GM19240 (cell line): Measurements from ENCODE around the gene ZZZ3.
"Not testable (repeated sequence)": the region's sequence is repeated elsewhere in the genome, so short reads cannot be mapped to it uniquely, and the experiment has no call there.

Source experiments
- DNase-seq: peaks from one replicate; pipeline ENCODE4 v3.0.0; 2011; ENCODE audit warnings: low spot score; ENCODE audit not compliant: insufficient read length

Gene ZZZ3

GRCh38 chr1:77671836-77672235, 10.6 kb downstream of the ZZZ3 start:
- no peak for DNase-seq

GRCh38 chr1:77670330-77670729, 12.1 kb downstream of the ZZZ3 start:
- DNase-seq = no peak

GRCh38 chr1:77668924-77669449, 13.5 kb downstream of the ZZZ3 start:
- no peak for DNase-seq

- DNase-seq = no peak
Observed at GRCh38 chr1:77664939-77665516, 17.4 kb downstream of the ZZZ3 start.

GRCh38 chr1:77661696-77662095, 20.8 kb downstream of the ZZZ3 start:
- no peak for DNase-seq

- no peak for DNase-seq
Observed at GRCh38 chr1:77659879-77660593, 22.4 kb downstream of the ZZZ3 start.

- no peak for DNase-seq
Observed at GRCh38 chr1:77658271-77658670, 24.2 kb downstream of the ZZZ3 start.

GRCh38 chr1:77655431-77655974, 27.0 kb downstream of the ZZZ3 start:
- DNase-seq = no peak

GRCh38 chr1:77652970-77653516, 29.4 kb downstream of the ZZZ3 start:
- DNase-seq = no peak

GRCh38 chr1:77652268-77652667, 30.2 kb downstream of the ZZZ3 start:
- no peak for DNase-seq

- DNase-seq = no peak
Observed at GRCh38 chr1:77649127-77649526, 33.3 kb downstream of the ZZZ3 start.

GRCh38 chr1:77646224-77646623, 36.2 kb downstream of the ZZZ3 start:
- DNase-seq = not testable (repeated sequence)

- no peak for DNase-seq
Observed at GRCh38 chr1:77643456-77643855, 39.0 kb downstream of the ZZZ3 start.

GRCh38 chr1:77642941-77643340, 39.5 kb downstream of the ZZZ3 start:
- no peak for DNase-seq

- DNase-seq = no peak
Observed at GRCh38 chr1:77642196-77642595, 40.3 kb downstream of the ZZZ3 start.

GRCh38 chr1:77639557-77640069, 42.8 kb downstream of the ZZZ3 start:
- DNase-seq = no peak

GRCh38 chr1:77639056-77639455, 43.4 kb downstream of the ZZZ3 start:
- no peak for DNase-seq

- no peak for DNase-seq
Observed at GRCh38 chr1:77636864-77637263, 45.6 kb downstream of the ZZZ3 start.
